Stimulated activated CD4-positive, alpha-beta T cell treated with anti-CD3 and anti-CD28 coated beads, Interleukin-1b, Interleukin-23, amount 100 ng/mL, for 4 hours (primary cell): ENCODE results near the gene CCR9.

ENCODE experiments used
- DNase-seq, 2 donors: peaks; one replicate each; pipeline ENCODE4 v3.0.0-alpha.2; 2020; ENCODE audit warnings: low read depth in 2 of 2

Gene CCR9

GRCh38 chr3:45952456-45952855 is 66.1 kb downstream of the CCR9 start:
- no peak for DNase-seq
